ENCODE results near the gene TMEFF1.
A peak's percentile ranks its signal among the peaks of the same experiment; 100 is the strongest.

DNA sequence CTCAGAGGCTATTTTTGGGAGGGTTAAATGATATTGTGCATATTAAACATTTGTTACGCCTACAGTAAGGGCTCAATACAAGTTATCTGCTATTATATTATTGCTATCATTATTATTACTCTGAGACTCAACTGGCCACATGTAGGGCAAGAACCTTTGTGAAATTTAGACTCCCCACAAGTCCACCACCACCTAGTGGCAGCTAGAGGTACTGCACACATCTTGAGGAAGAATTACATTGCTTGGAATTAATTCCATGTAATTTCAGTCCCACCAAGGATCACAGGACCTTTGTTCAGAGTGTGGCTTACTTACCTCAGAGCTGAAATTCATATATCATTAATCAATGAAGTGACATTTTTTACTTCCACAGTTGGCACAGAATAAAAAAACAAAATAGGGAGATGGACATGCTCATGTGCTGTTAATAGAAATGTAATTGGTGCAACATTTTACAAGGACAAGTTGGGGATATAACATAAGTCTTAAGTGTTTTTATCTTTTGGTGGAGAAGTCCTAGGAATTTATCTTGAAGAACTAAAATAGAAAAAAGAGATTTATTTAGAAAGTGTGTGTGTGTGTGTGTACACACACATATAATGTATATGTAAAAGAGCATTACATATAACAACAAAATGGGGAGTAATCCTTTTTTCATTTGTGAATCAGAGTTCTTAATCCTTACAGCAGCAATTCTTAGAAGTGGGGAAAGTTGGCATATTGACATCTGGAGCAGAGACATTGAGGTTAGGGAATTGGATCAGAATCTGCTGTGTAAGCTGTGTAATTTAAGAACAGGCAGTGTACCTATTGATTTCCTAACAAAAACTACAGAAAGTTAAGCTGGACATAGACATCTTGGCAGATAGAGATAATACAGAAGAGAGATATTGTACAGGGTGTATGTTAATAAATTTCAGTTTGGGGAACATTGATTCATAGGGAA, 34.8 kb upstream of the TMEFF1 start:
- no peak for TF ChIP-seq POLR2A (IDR thresholded peaks at IDR 0.05)
- TF ChIP-seq, protein P1, sequence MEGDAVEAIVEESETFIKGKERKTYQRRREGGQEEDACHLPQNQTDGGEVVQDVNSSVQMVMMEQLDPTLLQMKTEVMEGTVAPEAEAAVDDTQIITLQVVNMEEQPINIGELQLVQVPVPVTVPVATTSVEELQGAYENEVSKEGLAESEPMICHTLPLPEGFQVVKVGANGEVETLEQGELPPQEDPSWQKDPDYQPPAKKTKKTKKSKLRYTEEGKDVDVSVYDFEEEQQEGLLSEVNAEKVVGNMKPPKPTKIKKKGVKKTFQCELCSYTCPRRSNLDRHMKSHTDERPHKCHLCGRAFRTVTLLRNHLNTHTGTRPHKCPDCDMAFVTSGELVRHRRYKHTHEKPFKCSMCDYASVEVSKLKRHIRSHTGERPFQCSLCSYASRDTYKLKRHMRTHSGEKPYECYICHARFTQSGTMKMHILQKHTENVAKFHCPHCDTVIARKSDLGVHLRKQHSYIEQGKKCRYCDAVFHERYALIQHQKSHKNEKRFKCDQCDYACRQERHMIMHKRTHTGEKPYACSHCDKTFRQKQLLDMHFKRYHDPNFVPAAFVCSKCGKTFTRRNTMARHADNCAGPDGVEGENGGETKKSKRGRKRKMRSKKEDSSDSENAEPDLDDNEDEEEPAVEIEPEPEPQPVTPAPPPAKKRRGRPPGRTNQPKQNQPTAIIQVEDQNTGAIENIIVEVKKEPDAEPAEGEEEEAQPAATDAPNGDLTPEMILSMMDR (IDR thresholded peaks at IDR 0.05): peak; percentile 86 to 98 (median 92)
- TF ChIP-seq EP300 (IDR thresholded peaks at IDR 0.05): no peak
- TF ChIP-seq POLR2AphosphoS5 (IDR thresholded peaks at IDR 0.05): no peak

Data from gastroesophageal sphincter (tissue), 3 donors.